ENCODE measurements around the gene FBH1.
"Not testable (repeated sequence)": the region's sequence is repeated elsewhere in the genome, so short reads cannot be mapped to it uniquely, and the experiment has no call there.

The FBH1 gene

DNA sequence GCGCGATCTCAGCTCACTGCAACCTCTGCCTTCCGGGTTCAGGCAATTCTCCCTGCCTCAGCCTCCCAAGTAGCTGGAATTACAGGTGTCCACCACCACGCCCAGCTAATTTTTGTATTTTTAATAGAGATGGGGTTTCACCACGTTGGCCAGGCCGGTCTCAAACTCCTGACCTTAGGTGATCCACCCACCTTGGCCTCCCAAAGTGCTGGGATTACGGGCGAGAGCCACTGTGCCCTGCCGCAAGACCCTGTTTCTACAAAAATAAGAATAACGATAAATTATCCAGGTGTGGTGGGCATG lies 70.9 kb downstream of the FBH1 start:
- not testable (repeated sequence) for DNase-seq

DNA sequence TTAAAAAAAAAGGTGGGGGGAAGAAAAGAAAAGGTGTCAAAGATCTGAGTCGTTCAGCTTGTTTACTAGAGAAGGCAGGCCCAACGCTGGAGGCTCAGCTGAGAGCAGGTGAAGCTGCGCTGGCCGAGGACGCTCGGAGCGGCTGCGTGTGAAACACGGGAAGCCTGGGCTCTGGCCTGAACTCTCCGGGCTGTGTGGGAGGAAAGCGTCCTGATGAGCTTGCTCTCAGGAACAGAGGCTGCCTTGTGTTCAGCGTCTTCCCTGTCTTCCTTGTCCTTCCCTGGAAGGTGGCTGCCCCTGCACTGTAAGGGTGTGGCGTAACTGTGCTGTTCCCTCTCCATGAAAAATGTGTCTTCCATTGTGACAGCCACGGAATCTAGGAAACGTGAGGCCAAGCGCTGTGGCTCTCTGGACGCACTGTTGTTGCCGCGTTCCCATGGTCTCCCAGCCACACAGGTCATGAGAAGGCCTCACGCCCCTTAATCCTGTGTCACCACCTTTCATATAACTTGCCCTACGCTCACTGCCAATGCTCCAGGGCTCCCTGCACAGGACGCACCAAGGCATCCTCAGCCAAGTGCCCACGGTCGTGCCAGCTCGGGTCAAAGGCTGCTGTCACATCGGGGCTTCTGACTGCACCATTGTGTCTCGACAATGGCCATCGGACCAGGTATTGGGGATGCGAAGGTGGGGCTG lies 71.5 kb downstream of the FBH1 start:
- no peak for DNase-seq

DNA sequence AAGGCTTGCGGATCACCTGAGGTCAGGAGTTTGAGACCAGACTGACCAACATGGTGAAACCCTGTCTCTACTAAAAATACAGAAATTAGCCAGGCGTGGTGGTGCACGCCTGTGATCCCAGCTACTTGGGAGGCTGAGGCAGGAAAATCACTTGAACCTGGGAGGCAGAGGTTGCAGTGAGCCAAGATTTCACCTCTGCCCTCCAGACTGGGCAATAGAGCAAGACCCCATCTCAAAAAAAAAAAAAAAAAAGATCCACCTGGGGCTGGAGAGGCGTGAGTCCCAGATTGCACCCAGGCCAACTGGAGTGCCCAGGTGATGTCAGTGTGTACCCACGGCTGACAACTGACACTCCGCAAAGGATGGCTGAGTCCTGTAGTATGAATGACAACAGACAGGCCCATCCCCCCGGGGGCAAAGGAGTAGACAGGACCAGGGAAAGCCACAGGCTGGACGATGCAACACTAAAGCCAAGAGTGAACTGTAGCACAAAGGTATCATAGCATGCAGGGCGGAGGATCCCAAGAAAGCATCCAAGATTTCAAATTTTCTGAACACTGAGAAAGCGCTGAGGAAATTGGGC lies 72.4 kb downstream of the FBH1 start:
- not testable (repeated sequence) for DNase-seq

- DNase-seq, result no peak
Measured at GRCh38 chr10:5963071-5963470, 73.0 kb downstream of the FBH1 start.

DNA sequence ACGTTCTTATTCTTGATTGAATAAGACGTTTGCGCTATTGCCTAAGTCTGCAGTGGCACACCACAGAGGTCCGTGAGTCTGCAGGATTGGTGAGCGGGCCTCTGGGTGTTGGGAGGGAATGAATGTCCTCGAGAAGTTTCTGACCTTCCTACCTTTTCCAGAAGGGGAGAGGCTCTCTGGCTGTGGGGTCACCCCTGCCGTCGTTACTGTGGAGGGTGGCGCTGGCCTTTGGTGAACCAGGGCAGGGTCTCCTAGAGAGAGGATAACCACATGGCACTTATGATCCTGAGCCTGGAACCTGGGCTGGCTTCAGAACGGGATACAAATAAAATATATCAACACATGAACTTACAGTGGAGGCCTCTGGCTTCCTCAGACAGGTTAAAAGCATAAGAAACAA lies 73.5 kb downstream of the FBH1 start:
- DNase-seq, result no peak

GRCh38 chr10:5964736-5965135 lies 74.7 kb downstream of the FBH1 start:
- DNase-seq, result no peak

- no peak for DNase-seq
Measured at GRCh38 chr10:5965266-5965665, 75.2 kb downstream of the FBH1 start.

DNA sequence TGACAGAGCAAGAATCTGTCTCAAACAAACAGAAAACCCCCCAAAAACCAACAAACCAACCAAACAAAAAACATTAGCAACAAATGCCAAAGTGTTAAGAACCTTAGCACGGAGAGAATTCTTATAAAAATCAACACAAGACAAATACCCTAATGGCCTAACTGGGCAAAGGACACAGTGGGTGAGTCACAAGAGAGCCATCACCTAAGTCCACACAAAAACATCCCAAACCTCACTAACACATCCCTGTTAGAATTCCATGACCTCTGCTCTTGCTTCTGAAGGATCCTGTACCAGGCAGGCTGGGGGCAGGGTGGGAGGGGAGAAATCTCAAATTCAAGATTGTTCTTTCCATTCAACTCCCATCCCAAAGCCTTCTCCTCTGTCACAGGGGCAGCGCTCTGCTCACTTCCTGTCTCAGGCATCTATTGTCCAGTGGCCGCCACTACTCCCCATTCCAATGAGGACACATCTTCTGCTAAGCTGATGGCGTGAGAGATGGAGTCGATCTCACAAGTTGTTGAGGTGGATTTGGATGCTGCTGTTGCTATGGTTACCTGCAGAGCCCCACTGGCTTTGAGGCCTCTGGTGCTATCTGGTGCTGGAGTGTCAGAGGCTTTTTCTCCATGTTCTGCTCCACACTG lies 78.1 kb downstream of the FBH1 start:
- DNase-seq, result no peak

DNA sequence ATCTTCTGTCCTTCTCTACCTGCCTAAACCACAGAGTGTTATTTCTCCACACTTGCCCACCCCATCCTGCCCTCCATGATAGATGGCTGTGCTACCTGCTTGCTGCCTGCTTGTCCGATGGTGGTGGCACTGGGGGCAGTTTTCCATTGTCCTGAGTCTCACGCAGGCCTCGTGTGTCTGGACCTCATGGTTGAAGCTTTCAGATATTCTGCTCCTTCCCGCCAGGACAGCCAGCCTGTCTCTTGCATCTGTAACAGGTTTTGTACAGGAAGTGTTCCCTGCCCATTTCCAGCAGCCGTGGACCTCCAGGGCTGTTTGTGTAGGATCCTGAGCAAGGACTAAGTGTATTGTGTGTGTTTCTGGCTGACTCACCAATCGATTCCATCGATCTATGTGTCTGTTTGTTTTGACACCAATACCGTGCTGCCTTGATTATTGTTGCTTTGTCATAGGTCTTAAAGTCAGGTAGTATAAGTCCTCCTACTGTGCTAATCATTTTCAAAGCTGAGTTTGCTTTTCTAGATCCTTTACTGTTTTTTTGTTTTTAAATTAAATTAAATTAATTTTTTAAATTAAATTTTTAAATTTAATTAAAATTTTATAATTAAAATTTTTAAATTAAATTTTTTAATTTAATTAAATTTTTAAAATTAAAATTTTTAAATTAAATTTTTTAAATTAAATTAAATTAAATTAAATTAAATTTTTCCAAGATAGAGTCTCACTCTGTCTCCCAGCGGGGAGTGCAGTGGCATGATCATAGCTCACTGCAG lies 78.8 kb downstream of the FBH1 start:
- no peak for DNase-seq

DNA sequence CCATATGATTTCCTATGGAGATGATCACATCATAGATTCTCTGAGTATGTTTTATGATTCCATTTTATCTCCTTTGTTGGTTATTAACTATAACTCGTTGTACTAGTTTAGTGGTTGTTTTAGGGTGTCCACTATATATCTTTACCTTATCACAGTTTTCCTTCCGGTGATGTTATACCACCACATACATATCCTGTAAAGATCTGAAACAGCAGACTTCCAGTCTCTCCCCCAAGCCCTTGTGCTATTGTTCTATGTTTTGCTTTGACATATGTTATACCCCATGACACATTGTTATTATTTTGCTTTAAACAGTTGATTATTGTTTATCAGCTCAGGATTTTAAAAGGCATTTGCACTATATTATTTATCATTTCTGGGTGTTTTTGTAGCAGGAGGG lies 80.0 kb downstream of the FBH1 start:
- DNase-seq, result no peak

- DNase-seq, result no peak
Measured at GRCh38 chr10:5970527-5970926, 80.5 kb downstream of the FBH1 start.

GRCh38 chr10:5971315-5971832 lies 81.3 kb downstream of the FBH1 start:
- DNase-seq, result no peak

GRCh38 chr10:5971886-5972285 lies 81.8 kb downstream of the FBH1 start:
- DNase-seq, result no peak

GRCh38 chr10:5973069-5973468 lies 83.0 kb downstream of the FBH1 start:
- no peak for DNase-seq

DNA sequence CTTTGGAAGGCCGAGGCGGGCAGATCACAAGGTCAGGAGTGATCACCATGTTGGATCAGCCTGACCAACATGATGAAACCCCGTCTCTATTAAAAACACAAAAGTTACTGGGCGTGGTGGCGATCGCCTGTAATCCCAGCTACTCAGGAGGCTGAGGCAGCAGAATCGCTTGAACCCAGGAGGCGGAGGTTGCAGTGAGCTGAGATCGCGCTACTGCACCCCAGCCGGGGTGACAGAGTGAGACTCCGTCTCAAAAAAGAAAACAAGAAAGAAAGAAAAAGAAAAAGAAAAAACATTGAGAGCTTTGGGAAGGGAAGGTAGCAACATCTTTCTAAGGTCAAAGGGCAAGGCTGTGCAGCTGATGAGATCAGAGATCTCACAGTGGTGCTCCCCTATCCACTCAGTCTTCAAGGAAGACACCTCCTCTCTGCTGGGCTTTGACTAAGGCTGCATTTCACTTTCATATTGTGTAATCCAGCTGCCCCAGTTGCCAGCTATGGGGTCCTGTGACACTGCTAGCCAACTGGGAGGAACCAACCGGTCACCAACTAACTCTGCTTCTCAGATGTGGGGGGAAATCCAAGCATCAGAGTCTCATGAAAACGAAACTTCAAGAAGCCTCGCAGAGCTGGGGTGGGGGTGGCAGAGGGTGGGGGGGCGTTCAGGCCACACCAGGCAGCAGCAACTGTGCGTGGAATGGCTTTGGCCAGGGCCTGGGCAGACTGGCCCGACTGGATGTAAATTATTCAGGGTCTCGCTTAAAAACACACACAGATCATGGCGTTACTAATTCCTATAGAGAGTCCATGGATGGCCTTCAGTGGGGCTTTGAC lies 85.8 kb downstream of the FBH1 start:
- DNase-seq, result no peak

DNA sequence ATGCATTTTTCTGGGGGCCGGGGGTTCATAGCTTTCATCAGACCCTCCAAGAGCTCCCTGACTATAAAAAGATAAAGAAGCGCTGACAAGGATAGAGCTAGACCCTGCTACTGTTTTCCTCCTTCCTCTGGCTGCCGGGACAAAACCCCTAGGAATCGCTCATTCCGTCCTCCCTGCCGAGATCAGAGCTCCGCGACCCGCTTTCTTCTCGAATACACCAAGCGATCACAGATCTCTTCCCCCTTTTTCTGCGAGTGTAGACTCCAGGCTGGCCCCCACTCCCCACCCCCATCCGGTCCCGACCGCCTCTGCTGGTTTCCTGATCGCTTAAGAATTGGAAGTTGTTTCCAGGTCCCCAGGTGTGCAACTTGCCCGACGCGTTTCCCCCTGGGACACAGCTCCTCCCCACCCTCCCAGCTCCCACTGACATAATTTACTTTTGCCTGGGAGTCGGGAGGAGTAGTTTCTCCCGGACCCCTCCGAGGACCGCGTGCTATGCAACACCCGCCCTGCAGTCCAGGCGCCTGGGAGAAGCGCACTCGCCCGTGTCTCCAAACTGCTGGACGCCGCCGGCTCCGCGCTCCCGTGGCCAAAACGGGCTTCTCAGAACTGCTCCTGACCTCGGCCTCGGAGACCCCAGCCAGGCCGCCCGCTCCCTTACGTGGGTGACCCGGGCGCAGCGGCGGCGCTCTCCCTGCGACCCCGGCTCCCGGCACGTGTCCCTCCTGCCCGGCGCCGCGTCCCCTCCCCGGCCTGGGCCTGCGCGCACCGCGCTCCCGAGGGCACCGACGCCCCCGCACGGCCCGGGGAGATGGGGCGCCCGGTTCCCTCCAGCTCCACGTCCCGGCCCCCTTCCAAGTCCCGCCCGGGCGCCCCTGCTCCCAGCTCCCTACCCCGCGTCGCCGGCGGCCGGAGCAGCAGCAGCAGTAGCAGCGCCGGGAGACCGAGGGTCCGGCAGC lies 86.7 kb downstream of the FBH1 start:
- DNase-seq, result no peak

GRCh38 chr10:5977471-5978229 lies 87.6 kb downstream of the FBH1 start, which contains the start of gene IL15RA:
Gene IL15RA, minus strand, starts transcription at chr10:5977543. Its CDS starts 51 bp downstream, at chr10:5977492.
- DNase-seq, result peak; percentile 4

DNA sequence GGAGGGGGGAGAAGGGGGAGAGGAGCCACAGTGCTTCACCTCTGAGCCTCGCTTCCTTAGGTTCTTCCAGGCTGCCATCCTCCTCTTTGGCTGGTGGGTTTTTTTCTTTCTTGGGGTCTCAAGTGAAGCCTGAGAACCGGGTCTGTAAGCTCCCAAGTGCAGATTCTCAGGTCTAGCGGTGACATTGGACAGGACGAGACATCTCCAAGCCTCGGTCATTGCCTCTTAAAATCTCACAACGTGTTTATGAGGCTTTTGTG lies 88.1 kb downstream of the FBH1 start:
- DNase-seq, result no peak

- no peak for DNase-seq
Measured at GRCh38 chr10:5981529-5981928, 91.5 kb downstream of the FBH1 start.

DNA sequence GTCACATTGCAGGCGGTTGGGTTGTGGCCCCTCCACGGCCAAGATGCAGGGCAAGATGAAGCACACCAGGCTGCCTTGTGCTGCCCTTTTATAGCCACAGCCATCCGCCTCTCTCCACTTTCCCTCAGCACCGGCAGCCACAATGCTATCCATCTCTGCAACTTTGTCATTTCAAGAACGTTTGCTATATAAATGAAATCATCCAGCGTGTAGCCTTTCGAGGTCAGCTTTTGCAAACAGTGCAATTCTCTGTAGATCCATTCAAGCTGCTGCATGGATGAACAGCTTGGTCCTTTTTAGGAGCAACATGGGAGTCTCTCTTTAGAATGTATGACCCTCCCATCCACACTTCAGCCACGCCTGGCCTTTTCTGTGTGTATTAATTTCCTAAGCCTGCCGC lies 93.7 kb downstream of the FBH1 start:
- DNase-seq, result no peak

DNA sequence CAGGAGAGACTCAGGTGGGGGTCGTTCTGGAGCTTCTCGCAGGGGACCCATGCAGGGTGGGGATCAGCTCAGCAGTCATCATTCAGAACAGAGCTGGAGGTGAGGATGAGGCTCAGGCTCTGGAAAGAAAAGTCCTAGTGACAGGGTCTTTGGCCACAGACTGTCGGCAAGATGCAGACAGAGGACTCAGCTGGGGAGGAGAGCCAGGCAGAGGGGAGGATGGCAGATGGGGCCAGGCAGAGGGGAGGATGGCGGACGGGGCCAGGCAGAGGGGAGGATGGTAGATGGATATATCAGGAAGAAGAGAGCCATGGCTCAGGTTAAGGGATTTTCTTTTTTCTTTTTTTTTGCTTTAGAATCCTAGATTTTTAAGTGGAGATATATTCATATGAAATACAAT lies 95.0 kb downstream of the FBH1 start:
- no peak for DNase-seq

Data from NCI-H2171 (cell line).